HepG2 (cell line): ENCODE data around the gene CRIP1. TPM values are rescaled to one million over a fixed set of nuclear protein-coding genes. Genes with fewer than 3 reads are reported as not detected.

Experiments
- ATF7 ChIP-seq, 2 experiments: fragments of 450-650 bp in 1 of 2; sonication (generic) in 1 of 2; formaldehyde crosslinking in 1 of 2; IDR thresholded peaks; 2 replicates each; pipeline versions ENCODE4 v1.4.0 to v1.6.1; 2016 to 2020; ENCODE audit warnings: antibody characterized with exemption in 1 of 2, mild to moderate bottlenecking in 1 of 2, missing genetic modification reagents in 1 of 2
- ATRX ChIP-seq: sonication (generic); formaldehyde crosslinking; IDR thresholded peaks from 2 replicates; pipeline ENCODE4 v1.4.0; 2020; ENCODE audit warnings: missing genetic modification reagents, borderline replicate concordance
- CENPT ChIP-seq: sonication (generic); formaldehyde crosslinking; IDR thresholded peaks from 2 replicates; pipeline ENCODE4 v1.8.0; 2022; ENCODE audit warnings: low read depth, mild to moderate bottlenecking, moderate library complexity, missing genetic modification reagents
- FIP1L1 ChIP-seq: fragments of 200-400 bp; formaldehyde crosslinking; IDR thresholded peaks from 2 replicates; pipeline ENCODE4 v1.6.1; 2018; ENCODE audit warnings: low read depth, mild to moderate bottlenecking, low read length, moderate library complexity, borderline replicate concordance; ENCODE audit not compliant: insufficient read depth
- FOXJ3 ChIP-seq: sonication (generic); formaldehyde crosslinking; IDR thresholded peaks from 2 replicates; pipeline ENCODE4 v1.4.0; 2020; ENCODE audit warnings: missing genetic modification reagents, mild to moderate bottlenecking, borderline replicate concordance
- IRF2 ChIP-seq: IDR thresholded peaks from 2 replicates; pipeline ENCODE4 v1.6.1; 2018; ENCODE audit warnings: missing genetic modification reagents, missing compliant biosample characterization
- MBNL3 ChIP-seq: fragments of 250-450 bp; sonication (Bioruptor Pico); conservative IDR thresholded peaks from 2 replicates; pipeline ENCODE4 v1.8.0; 2022; ENCODE audit warnings: mild to moderate bottlenecking, inconsistent platforms
- PITX1 ChIP-seq: sonication (generic); formaldehyde crosslinking; IDR thresholded peaks from 2 replicates; pipeline ENCODE4 v1.5.1; 2020; ENCODE audit warnings: mild to moderate bottlenecking, missing genetic modification reagents
- RORA ChIP-seq: sonication (generic); formaldehyde crosslinking; IDR thresholded peaks from 2 replicates; pipeline ENCODE4 v1.5.0; 2020; ENCODE audit warnings: mild to moderate bottlenecking, missing genetic modification reagents, moderate library complexity
- SMAD9 ChIP-seq: sonication (generic); formaldehyde crosslinking; IDR thresholded peaks from 2 replicates; pipeline ENCODE4 v1.5.1; 2020; ENCODE audit warnings: mild to moderate bottlenecking, missing genetic modification reagents
- SRSF9 ChIP-seq: fragments of 200-400 bp; formaldehyde crosslinking; IDR thresholded peaks from 2 replicates; pipeline ENCODE4 v1.6.1; 2018; ENCODE audit warnings: borderline replicate concordance, mild to moderate bottlenecking, low read depth, low read length; ENCODE audit not compliant: insufficient read depth, poor library complexity, severe bottlenecking
- STAG1 ChIP-seq: sonication (generic); formaldehyde crosslinking; IDR thresholded peaks from 2 replicates; pipeline ENCODE4 v1.4.0; 2020; ENCODE audit warnings: missing genetic modification reagents
- SUZ12 ChIP-seq: fragments of 150-350 bp; IDR thresholded peaks from 2 replicates; pipeline ENCODE4 v1.6.1; 2014; ENCODE audit warnings: low read depth, low read length
- TP53 ChIP-seq: sonication (generic); formaldehyde crosslinking; conservative IDR thresholded peaks from 2 replicates; pipeline ENCODE4 v1.4.0; 2020; ENCODE audit warnings: missing genetic modification reagents
- ZBTB21 ChIP-seq: sonication (generic); formaldehyde crosslinking; IDR thresholded peaks from 2 replicates; pipeline ENCODE4 v1.4.0; 2020; ENCODE audit warnings: missing genetic modification reagents
- ZFP82 ChIP-seq: sonication (generic); formaldehyde crosslinking; IDR thresholded peaks from 2 replicates; pipeline ENCODE4 v1.5.1; 2020; ENCODE audit warnings: mild to moderate bottlenecking, missing genetic modification reagents, borderline replicate concordance
- ZMYM2 ChIP-seq: sonication (generic); formaldehyde crosslinking; IDR thresholded peaks from 2 replicates; pipeline ENCODE4 v1.8.0; 2022; ENCODE audit warnings: mild to moderate bottlenecking, missing genetic modification reagents
- ZMYM3 ChIP-seq: sonication (generic); formaldehyde crosslinking; IDR thresholded peaks from 2 replicates; pipeline ENCODE4 v1.5.1; 2020; ENCODE audit warnings: mild to moderate bottlenecking, missing genetic modification reagents
- ZNF33B ChIP-seq: sonication (generic); formaldehyde crosslinking; IDR thresholded peaks from 2 replicates; pipeline ENCODE4 v1.5.1; 2020; ENCODE audit warnings: mild to moderate bottlenecking, missing genetic modification reagents
- ZNF747 ChIP-seq: sonication (generic); formaldehyde crosslinking; IDR thresholded peaks from 2 replicates; pipeline ENCODE4 v1.8.1; 2023; ENCODE audit warnings: missing genetic modification reagents, mild to moderate bottlenecking, borderline replicate concordance
- ZNF780A ChIP-seq: sonication (generic); formaldehyde crosslinking; IDR thresholded peaks from 2 replicates; pipeline ENCODE4 v1.8.0; 2022; ENCODE audit warnings: mild to moderate bottlenecking, missing genetic modification reagents, moderate library complexity
- ZSCAN31 ChIP-seq: sonication (generic); formaldehyde crosslinking; IDR thresholded peaks from 2 replicates; pipeline ENCODE4 v1.5.0; 2020; ENCODE audit warnings: low read depth, mild to moderate bottlenecking, missing genetic modification reagents
- polyA plus RNA-seq, 8 experiments: library from polyadenylated mRNA; depleted of rRNA in 3 of 8; stranded (reverse) in 7 of 8; unstranded in 1 of 8; fragments of >200 nt; fragmentation: Illumina TruSeq in 4 of 8; extraction: Trizol in 4 of 8; gene quantifications; 2 replicates each; pipeline versions ENCODE4 v1.2.1 to v1.2.3, GENCODE V29; 2011 to 2016; ENCODE audit warnings: low read depth in 4 of 8, missing spikeins in 1 of 8, mixed read lengths in 1 of 8; ENCODE audit not compliant: insufficient read depth in 1 of 8
- total RNA-seq, 5 experiments: library from RNA; depleted of rRNA; stranded (reverse); fragments of >200 nt; fragmentation: Illumina TruSeq; extraction: Trizol; gene quantifications; 2 replicates each; pipeline ENCODE4 v1.2.3, GENCODE V29; 2016; ENCODE audit warnings: low read depth in 1 of 5
- TF ChIP-seq, protein P1 (sequence below): sonication (generic); formaldehyde crosslinking; IDR thresholded peaks from 2 replicates; pipeline ENCODE4 v1.4.0; 2020; ENCODE audit warnings: missing genetic modification reagents, borderline replicate concordance
- TF ChIP-seq, protein P2 (sequence below): sonication (generic); formaldehyde crosslinking; conservative IDR thresholded peaks from 2 replicates; pipeline ENCODE4 v1.4.0; 2020; ENCODE audit warnings: missing genetic modification reagents
- TF ChIP-seq, protein P3 (sequence below): IDR thresholded peaks from 2 replicates; pipeline ENCODE4 v1.6.1; 2012; ENCODE audit warnings: inconsistent platforms
- TF ChIP-seq, protein P4 (sequence below): sonication (generic); formaldehyde crosslinking; IDR thresholded peaks from 2 replicates; pipeline ENCODE4 v1.4.0; 2020; ENCODE audit warnings: mild to moderate bottlenecking, missing genetic modification reagents

Gene CRIP1
- total and polyA plus RNA-seq, 2 of the 13 experiments (the other 11 are each of a cell fraction or from before 2014, with no cell fraction given) = 53.9 to 59.5 TPM

DNA sequence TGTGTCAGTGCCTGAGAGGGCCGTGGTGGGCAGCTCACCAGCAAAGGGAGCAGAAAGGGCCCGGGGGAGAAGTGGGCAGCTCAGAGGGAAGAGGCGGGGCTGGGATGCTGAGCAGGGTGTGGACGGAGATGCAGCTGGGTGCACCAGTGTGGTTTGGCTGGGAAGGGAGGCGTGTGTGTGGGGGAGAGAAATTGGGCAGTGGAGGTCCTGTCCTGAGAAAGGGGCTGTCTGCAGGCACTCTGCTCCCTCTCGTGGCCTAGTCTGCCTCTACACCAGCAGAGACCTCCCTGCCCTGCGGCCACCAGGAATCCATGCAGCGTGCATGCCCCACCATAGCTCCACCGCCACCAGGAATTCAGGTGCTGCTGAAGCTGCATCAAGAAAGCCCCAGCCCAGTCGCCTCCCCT lies 46.1 kb downstream of the CRIP1 start (continued):
- no peak for TF ChIP-seq ZNF780A (CRISPR knock-in tag)
- no peak for TF ChIP-seq SRSF9
- no peak for TF ChIP-seq ATF7 (IDR thresholded peaks at IDR 0.05)
- TF ChIP-seq ATF7 (CRISPR knock-in tag; IDR thresholded peaks at IDR 0.05) = no peak
- TF ChIP-seq FIP1L1 = no peak
- TF ChIP-seq, protein P1, sequence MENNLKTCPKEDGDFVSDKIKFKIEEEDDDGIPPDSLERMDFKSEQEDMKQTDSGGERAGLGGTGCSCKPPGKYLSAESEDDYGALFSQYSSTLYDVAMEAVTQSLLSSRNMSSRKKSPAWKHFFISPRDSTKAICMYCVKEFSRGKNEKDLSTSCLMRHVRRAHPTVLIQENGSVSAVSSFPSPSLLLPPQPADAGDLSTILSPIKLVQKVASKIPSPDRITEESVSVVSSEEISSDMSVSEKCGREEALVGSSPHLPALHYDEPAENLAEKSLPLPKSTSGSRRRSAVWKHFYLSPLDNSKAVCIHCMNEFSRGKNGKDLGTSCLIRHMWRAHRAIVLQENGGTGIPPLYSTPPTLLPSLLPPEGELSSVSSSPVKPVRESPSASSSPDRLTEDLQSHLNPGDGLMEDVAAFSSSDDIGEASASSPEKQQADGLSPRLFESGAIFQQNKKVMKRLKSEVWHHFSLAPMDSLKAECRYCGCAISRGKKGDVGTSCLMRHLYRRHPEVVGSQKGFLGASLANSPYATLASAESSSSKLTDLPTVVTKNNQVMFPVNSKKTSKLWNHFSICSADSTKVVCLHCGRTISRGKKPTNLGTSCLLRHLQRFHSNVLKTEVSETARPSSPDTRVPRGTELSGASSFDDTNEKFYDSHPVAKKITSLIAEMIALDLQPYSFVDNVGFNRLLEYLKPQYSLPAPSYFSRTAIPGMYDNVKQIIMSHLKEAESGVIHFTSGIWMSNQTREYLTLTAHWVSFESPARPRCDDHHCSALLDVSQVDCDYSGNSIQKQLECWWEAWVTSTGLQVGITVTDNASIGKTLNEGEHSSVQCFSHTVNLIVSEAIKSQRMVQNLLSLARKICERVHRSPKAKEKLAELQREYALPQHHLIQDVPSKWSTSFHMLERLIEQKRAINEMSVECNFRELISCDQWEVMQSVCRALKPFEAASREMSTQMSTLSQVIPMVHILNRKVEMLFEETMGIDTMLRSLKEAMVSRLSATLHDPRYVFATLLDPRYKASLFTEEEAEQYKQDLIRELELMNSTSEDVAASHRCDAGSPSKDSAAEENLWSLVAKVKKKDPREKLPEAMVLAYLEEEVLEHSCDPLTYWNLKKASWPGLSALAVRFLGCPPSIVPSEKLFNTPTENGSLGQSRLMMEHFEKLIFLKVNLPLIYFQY = no peak
- no peak for TF ChIP-seq ZNF747
- TF ChIP-seq, protein P2, sequence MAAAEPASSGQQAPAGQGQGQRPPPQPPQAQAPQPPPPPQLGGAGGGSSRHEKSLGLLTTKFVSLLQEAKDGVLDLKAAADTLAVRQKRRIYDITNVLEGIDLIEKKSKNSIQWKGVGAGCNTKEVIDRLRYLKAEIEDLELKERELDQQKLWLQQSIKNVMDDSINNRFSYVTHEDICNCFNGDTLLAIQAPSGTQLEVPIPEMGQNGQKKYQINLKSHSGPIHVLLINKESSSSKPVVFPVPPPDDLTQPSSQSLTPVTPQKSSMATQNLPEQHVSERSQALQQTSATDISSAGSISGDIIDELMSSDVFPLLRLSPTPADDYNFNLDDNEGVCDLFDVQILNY (CRISPR knock-in tag) = no peak
- peak; percentile 14; the same call in 1 of the 2 replicates for TF ChIP-seq ZSCAN31 (CRISPR knock-in tag)
- no peak for TF ChIP-seq ZMYM3
- TF ChIP-seq FOXJ3 = no peak
- TF ChIP-seq ATRX (CRISPR knock-in tag) = no peak
- TF ChIP-seq, protein P3, sequence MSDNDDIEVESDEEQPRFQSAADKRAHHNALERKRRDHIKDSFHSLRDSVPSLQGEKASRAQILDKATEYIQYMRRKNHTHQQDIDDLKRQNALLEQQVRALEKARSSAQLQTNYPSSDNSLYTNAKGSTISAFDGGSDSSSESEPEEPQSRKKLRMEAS = no peak
- TF ChIP-seq ZMYM2 (CRISPR knock-in tag) = no peak
- no peak for TF ChIP-seq RORA
- no peak for TF ChIP-seq ZFP82 (CRISPR knock-in tag)
- TF ChIP-seq MBNL3 (CRISPR knock-in tag) = no peak
- TF ChIP-seq, protein P4, sequence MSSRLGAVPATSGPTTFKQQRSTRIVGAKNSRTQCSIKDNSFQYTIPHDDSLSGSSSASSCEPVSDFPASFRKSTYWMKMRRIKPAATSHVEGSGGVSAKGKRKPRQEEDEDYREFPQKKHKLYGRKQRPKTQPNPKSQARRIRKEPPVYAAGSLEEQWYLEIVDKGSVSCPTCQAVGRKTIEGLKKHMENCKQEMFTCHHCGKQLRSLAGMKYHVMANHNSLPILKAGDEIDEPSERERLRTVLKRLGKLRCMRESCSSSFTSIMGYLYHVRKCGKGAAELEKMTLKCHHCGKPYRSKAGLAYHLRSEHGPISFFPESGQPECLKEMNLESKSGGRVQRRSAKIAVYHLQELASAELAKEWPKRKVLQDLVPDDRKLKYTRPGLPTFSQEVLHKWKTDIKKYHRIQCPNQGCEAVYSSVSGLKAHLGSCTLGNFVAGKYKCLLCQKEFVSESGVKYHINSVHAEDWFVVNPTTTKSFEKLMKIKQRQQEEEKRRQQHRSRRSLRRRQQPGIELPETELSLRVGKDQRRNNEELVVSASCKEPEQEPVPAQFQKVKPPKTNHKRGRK = no peak
- peak; percentile 71 for TF ChIP-seq STAG1
- TF ChIP-seq ZBTB21 = no peak
- TF ChIP-seq SUZ12 = no peak
- no peak for TF ChIP-seq TP53 (CRISPR knock-in tag)
- TF ChIP-seq ZNF33B (CRISPR knock-in tag) = no peak
- TF ChIP-seq CENPT (CRISPR knock-in tag) = no peak
- TF ChIP-seq PITX1 (CRISPR knock-in tag) = no peak
- TF ChIP-seq IRF2 = 0 out of 2 replicates have a peak, but pooled peaks have one; percentile 16
- no peak for TF ChIP-seq SMAD9 (CRISPR knock-in tag)
